ENCODE results near the gene CHRM5. TPM values are rescaled to one million over a fixed set of nuclear protein-coding genes. Genes with fewer than 3 reads are reported as not detected.

The CHRM5 gene, protein sequence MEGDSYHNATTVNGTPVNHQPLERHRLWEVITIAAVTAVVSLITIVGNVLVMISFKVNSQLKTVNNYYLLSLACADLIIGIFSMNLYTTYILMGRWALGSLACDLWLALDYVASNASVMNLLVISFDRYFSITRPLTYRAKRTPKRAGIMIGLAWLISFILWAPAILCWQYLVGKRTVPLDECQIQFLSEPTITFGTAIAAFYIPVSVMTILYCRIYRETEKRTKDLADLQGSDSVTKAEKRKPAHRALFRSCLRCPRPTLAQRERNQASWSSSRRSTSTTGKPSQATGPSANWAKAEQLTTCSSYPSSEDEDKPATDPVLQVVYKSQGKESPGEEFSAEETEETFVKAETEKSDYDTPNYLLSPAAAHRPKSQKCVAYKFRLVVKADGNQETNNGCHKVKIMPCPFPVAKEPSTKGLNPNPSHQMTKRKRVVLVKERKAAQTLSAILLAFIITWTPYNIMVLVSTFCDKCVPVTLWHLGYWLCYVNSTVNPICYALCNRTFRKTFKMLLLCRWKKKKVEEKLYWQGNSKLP
- total RNA-seq (2022; extraction: Qiagen RNA extraction): 0.03 to 0.04 TPM in 2 of 5 replicates, not detected in the others

DNA sequence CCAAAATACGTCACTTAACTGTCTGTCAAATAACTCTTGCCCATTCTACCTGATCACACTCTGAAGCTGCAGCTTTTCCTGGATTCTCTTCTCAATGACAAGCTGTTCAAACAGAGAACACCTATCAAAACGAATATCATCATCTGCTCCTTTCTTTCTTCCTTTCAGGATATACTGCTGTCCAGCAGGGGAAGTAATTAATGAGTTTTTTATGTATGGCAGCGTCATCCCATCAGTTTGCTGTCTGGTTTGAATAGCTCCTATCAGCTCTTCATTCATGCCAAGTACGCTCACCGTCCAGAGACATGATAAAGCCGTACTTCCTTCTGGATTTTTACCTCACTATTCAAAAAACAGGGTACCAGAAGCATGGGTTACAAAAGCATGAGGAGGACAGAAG, at the start of gene CHRM5:
CHRM5 (plus strand) TSS at position 274 of the 400 bp plus-strand sequence. CDS start 94,221 bp downstream, outside the sequence.

DNA sequence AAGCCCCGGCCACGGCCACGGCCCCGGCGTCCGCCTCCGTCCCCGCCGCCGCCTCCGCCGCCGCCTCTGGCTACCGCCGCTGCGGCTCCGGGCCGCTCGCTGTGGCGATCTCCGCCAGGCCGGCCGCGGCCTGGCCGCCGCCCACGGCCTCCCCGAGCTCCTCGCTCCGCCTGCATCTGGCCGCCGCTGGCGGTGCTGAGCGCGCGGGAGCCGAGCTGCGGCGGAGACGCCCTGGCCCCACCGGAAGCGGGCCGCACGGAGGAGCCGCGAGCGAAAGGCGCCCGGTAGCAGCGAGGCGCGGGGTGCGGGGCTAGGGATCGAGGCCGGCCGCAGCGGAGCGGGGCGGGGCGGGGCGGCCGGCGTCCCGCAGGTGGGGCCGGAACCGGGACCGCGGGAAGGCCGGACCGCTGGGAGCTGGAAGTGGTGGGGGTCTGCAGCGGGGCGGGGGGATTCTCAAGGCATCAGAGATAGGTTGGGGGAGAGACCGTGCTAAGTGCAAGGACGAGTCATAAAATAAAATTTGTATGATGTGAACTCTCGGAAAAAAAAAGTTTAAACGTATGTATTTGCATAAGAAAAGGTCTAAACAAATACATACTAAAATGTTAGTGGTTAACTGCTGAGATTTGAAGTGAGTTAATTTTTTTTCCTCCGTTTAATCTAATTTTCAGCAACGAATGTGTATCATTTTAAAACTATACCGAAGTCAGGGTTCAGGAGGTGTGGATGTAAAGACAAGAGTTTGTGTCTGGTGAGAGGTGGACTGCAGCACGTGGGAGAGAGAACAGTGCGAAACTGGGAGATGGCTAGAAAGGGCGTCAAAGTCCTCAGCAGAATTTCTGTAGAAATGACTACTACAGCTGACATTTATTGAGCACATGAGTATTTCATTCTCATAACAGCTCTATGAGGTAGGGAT, 70.8 kb downstream of the CHRM5 start, which contains the start of gene AVEN:
AVEN (minus strand) TSS at position 334 of the 919 bp plus-strand sequence; CDS start at position 176, 158 bp downstream.

GRCh38 chr15:34101366-34102174, 133.3 kb downstream of the CHRM5 start, which contains the start of the genes EMC7 and PGBD4:
TSS of gene EMC7 (minus strand) at chr15:34101862. CDS start at chr15:34101839, 23 bp downstream.
TSS of gene PGBD4 (plus strand) at chr15:34102083. CDS start at chr15:34102532, 449 bp downstream.

Other genes with a start within 250 kb of the CHRM5 start
- gene AVEN, start 70.7 kb downstream of the CHRM5 start, total RNA-seq (2022; extraction: Qiagen RNA extraction): 21.0 to 23.8 TPM (median 23.5 TPM) in 5 replicates
- gene EMC7, start 133.4 kb downstream of the CHRM5 start, total RNA-seq (2022; extraction: Qiagen RNA extraction): 136 to 143 TPM (median 139 TPM) in 5 replicates
- gene PGBD4, start 133.6 kb downstream of the CHRM5 start, total RNA-seq (2022; extraction: Qiagen RNA extraction): 1.2 to 1.9 TPM (median 1.6 TPM) in 5 replicates
- 24.0 to 33.2 TPM (median 31.4 TPM) in 5 replicates for gene KATNBL1, start 241.6 kb downstream of the CHRM5 start, total RNA-seq (2022; extraction: Qiagen RNA extraction)

Measured in A549 treated with Mapracorat at 1 μM for 4 hours (cell line).